Measurements from ENCODE around the gene AVPI1.
"Not testable (repeated sequence)": the region's sequence is repeated elsewhere in the genome, so short reads cannot be mapped to it uniquely, and the experiment has no call there.

Gene AVPI1

GRCh38 chr10:97713339-97713825 lies 26.3 kb upstream of the AVPI1 start, which contains the start of gene MARVELD1:
Gene MARVELD1, plus strand, starts transcription at chr10:97713730. Its CDS starts 147 bp downstream, at chr10:97713877.
- peak; percentile 82 for DNase-seq

- no peak for DNase-seq
Measured at GRCh38 chr10:97711640-97712572, 24.9 kb upstream of the AVPI1 start.

- DNase-seq, result no peak
Measured at GRCh38 chr10:97708976-97709946, 22.2 kb upstream of the AVPI1 start.

- no peak for DNase-seq
Measured at GRCh38 chr10:97708167-97708566, 21.1 kb upstream of the AVPI1 start.

- no peak for DNase-seq
Measured at GRCh38 chr10:97707134-97707861, 20.3 kb upstream of the AVPI1 start.

- no peak for DNase-seq
Measured at GRCh38 chr10:97705006-97705670, 18.1 kb upstream of the AVPI1 start.

GRCh38 chr10:97704341-97704740 lies 17.3 kb upstream of the AVPI1 start:
- DNase-seq, result no peak

- no peak for DNase-seq
Measured at GRCh38 chr10:97703398-97704067, 16.5 kb upstream of the AVPI1 start.

- DNase-seq, result peak; percentile 37
Measured at GRCh38 chr10:97701438-97702069, 14.5 kb upstream of the AVPI1 start.

GRCh38 chr10:97698072-97698655 lies 11.1 kb upstream of the AVPI1 start:
- DNase-seq, result not testable (repeated sequence)

GRCh38 chr10:97690133-97690532 lies 3.1 kb upstream of the AVPI1 start:
- no peak for DNase-seq

GRCh38 chr10:97689559-97690020 lies 2.5 kb upstream of the AVPI1 start:
- DNase-seq, result no peak

- DNase-seq, result no peak
Measured at GRCh38 chr10:97687785-97688781, 1.0 kb upstream of the AVPI1 start.

- no peak for DNase-seq
Measured at GRCh38 chr10:97686301-97686961, 610 bp downstream of the AVPI1 start.

- DNase-seq, result no peak
Measured at GRCh38 chr10:97685395-97685958, 1.6 kb downstream of the AVPI1 start.

GRCh38 chr10:97684866-97685394 lies 2.1 kb downstream of the AVPI1 start:
- no peak for DNase-seq

GRCh38 chr10:97684368-97684713 lies 2.7 kb downstream of the AVPI1 start:
- not testable (repeated sequence) for DNase-seq
